Endometrium (tissue), 2 donors: Measurements from ENCODE around the gene C22orf15.

Experiments
- FAIRE-seq: peaks from 2 replicates; lab custom pipeline; 2012; peaks lifted over from hg19 to GRCh38; lab: Jason Lieb, UNC
- donor health status: control.
- donor health status: control.

Gene C22orf15

GRCh38 chr22:23773483-23774113 is 10.8 kb downstream of the C22orf15 start:
- no peak for FAIRE-seq

- no peak for FAIRE-seq
These were observed 11.5 kb downstream of the C22orf15 start for GRCh38 chr22:23774114-23774921.

GRCh38 chr22:23774922-23775436 is 12.2 kb downstream of the C22orf15 start:
- FAIRE-seq: no peak

- no peak for FAIRE-seq
These were observed 13.1 kb downstream of the C22orf15 start for GRCh38 chr22:23775779-23776375.

GRCh38 chr22:23777776-23778576 is 15.2 kb downstream of the C22orf15 start:
- no peak for FAIRE-seq

- no peak for FAIRE-seq
These were observed 15.7 kb downstream of the C22orf15 start for GRCh38 chr22:23778577-23778900.

GRCh38 chr22:23779083-23779482 is 16.3 kb downstream of the C22orf15 start:
- FAIRE-seq: no peak

- no peak for FAIRE-seq
These were observed 16.9 kb downstream of the C22orf15 start for GRCh38 chr22:23779731-23780130.

- no peak for FAIRE-seq
These were observed 17.5 kb downstream of the C22orf15 start for GRCh38 chr22:23780146-23780748.

GRCh38 chr22:23781065-23781464 is 18.3 kb downstream of the C22orf15 start:
- no peak for FAIRE-seq

GRCh38 chr22:23781511-23782183 is 18.9 kb downstream of the C22orf15 start:
- no peak for FAIRE-seq

- FAIRE-seq: no peak
These were observed 19.5 kb downstream of the C22orf15 start for GRCh38 chr22:23782252-23782651.

- no peak for FAIRE-seq
These were observed 19.9 kb downstream of the C22orf15 start for GRCh38 chr22:23782703-23783102.

- no peak for FAIRE-seq
These were observed 20.7 kb downstream of the C22orf15 start for GRCh38 chr22:23783265-23784150.

GRCh38 chr22:23784215-23784732 is 21.5 kb downstream of the C22orf15 start:
- no peak for FAIRE-seq

- FAIRE-seq: no peak
These were observed 23.5 kb downstream of the C22orf15 start for GRCh38 chr22:23786261-23786710.

- FAIRE-seq: no peak
These were observed 24.2 kb downstream of the C22orf15 start, which contains the start of gene SMARCB1 for GRCh38 chr22:23786752-23787599. Gene SMARCB1 (plus strand): TSS chr22:23786966. CDS start chr22:23787170, 204 bp downstream.

GRCh38 chr22:23787600-23787896 is 24.8 kb downstream of the C22orf15 start:
- FAIRE-seq: no peak

GRCh38 chr22:23787910-23788309 is 25.1 kb downstream of the C22orf15 start:
- no peak for FAIRE-seq
